AML-193 (cell line): ENCODE measurements around the gene NHEJ1.
A peak's percentile ranks its signal among the peaks of the same experiment; 100 is the strongest.
"Not testable (repeated sequence)": the region's sequence is repeated elsewhere in the genome, so short reads cannot be mapped to it uniquely, and the experiment has no call there.

Experiments used
- DNase-seq, 2 experiments: peaks; one replicate each; lab custom pipeline; 2025; lab: John Stamatoyannopoulos, UW

Gene NHEJ1

GRCh38 chr2:219160186-219161017, at the start of gene NHEJ1:
TSS of gene NHEJ1 (minus strand) at chr2:219160815. CDS start at chr2:219158362, 2,453 bp downstream.
- peak; percentile 78 to 89 for DNase-seq

GRCh38 chr2:219209236-219210195, 48.9 kb upstream of the NHEJ1 start:
- DNase-seq: no peak

- DNase-seq: no peak
Observed at GRCh38 chr2:219207884-219208740, 47.5 kb upstream of the NHEJ1 start.

GRCh38 chr2:219207134-219207883, 46.7 kb upstream of the NHEJ1 start:
- DNase-seq: no peak

- DNase-seq: peak; percentile 83 to 90
Observed at GRCh38 chr2:219206328-219207133, 45.9 kb upstream of the NHEJ1 start, which contains the start of gene ZFAND2B. TSS of gene ZFAND2B (plus strand) at chr2:219206782. CDS start at chr2:219206988, 206 bp downstream.

- no peak for DNase-seq
Observed at GRCh38 chr2:219205981-219206327, 45.3 kb upstream of the NHEJ1 start.

GRCh38 chr2:219205165-219205538, 44.5 kb upstream of the NHEJ1 start:
- DNase-seq: no peak

GRCh38 chr2:219204425-219205164, 44.0 kb upstream of the NHEJ1 start:
- no peak for DNase-seq

- not testable (repeated sequence) for DNase-seq
Observed at GRCh38 chr2:219201331-219201730, 40.7 kb upstream of the NHEJ1 start.

GRCh38 chr2:219200502-219201326, 40.1 kb upstream of the NHEJ1 start:
- not testable (repeated sequence) for DNase-seq

- no peak for DNase-seq
Observed at GRCh38 chr2:219199470-219200211, 39.0 kb upstream of the NHEJ1 start.

GRCh38 chr2:219198974-219199373, 38.4 kb upstream of the NHEJ1 start:
- no peak for DNase-seq

GRCh38 chr2:219197388-219197787, 36.8 kb upstream of the NHEJ1 start:
- DNase-seq: no peak

GRCh38 chr2:219186754-219187456, 26.3 kb upstream of the NHEJ1 start:
- no peak for DNase-seq

- DNase-seq: no peak
Observed at GRCh38 chr2:219184121-219184520, 23.5 kb upstream of the NHEJ1 start.

GRCh38 chr2:219183151-219183772, 22.6 kb upstream of the NHEJ1 start:
- no peak for DNase-seq
